ENCODE results near the gene VWA8. TPM values are rescaled to one million over a fixed set of nuclear protein-coding genes. Genes with fewer than 3 reads are reported as not detected.

The VWA8 gene
- total RNA-seq, 1 donor: 21.4 TPM

DNA sequence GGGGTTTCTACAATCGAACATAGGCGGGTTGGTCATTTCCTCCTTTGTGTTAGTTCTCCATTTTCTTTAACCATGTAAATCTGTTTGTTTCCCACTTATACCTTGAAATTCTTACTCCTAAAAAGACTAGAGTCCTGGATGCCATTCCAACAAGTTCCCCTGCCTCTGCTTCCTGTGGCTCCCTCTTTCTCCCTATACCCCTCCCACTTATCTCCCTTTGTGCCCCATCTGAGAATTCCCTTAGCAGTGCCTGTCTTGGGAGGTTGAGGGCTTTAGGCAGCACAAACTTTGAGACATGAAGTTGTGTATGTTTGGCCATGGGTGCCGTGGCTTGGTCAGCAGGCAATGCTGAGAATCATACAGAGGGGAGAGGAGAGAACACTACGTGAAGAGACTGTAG lies 327.1 kb downstream of the VWA8 start:
- Histone ChIP-seq H3K36me3 (ENCODE audit: insufficient read depth, low read length) (no peaks in the 10 kb centered on the region), H3K79me2 (ENCODE audit: insufficient read depth, low read length) (no peaks in the 10 kb centered on the region), H3K4me3 (ENCODE audit: insufficient read depth, low read length) (no peak overlapping the region), H3K4me1 (ENCODE audit: insufficient read depth, low read length) (no peaks in the 10 kb centered on the region), H4K20me1 (ENCODE audit: insufficient read depth, low read length) (no peaks in the 10 kb centered on the region), H2AFZ (ENCODE audit: low read length) (no peak overlapping the region), H3K9me3 (ENCODE audit: low read depth, low read length) (no peaks in the 10 kb centered on the region), H3K27ac (ENCODE audit: low read depth, low read length) (no peak overlapping the region), H3K4me2 (ENCODE audit: insufficient read depth, low read length) (no peak overlapping the region), H3K27me3 (ENCODE audit: insufficient read depth, low read length) (no peaks in the 10 kb centered on the region)
- TF ChIP-seq, protein P1, sequence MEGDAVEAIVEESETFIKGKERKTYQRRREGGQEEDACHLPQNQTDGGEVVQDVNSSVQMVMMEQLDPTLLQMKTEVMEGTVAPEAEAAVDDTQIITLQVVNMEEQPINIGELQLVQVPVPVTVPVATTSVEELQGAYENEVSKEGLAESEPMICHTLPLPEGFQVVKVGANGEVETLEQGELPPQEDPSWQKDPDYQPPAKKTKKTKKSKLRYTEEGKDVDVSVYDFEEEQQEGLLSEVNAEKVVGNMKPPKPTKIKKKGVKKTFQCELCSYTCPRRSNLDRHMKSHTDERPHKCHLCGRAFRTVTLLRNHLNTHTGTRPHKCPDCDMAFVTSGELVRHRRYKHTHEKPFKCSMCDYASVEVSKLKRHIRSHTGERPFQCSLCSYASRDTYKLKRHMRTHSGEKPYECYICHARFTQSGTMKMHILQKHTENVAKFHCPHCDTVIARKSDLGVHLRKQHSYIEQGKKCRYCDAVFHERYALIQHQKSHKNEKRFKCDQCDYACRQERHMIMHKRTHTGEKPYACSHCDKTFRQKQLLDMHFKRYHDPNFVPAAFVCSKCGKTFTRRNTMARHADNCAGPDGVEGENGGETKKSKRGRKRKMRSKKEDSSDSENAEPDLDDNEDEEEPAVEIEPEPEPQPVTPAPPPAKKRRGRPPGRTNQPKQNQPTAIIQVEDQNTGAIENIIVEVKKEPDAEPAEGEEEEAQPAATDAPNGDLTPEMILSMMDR (IDR thresholded peaks at IDR 0.05; ENCODE audit: extremely low read depth, low read depth, low read length): no peak
- DNase-seq (ENCODE audit: insufficient read length, low spot score, missing footprints): no peak

DNA sequence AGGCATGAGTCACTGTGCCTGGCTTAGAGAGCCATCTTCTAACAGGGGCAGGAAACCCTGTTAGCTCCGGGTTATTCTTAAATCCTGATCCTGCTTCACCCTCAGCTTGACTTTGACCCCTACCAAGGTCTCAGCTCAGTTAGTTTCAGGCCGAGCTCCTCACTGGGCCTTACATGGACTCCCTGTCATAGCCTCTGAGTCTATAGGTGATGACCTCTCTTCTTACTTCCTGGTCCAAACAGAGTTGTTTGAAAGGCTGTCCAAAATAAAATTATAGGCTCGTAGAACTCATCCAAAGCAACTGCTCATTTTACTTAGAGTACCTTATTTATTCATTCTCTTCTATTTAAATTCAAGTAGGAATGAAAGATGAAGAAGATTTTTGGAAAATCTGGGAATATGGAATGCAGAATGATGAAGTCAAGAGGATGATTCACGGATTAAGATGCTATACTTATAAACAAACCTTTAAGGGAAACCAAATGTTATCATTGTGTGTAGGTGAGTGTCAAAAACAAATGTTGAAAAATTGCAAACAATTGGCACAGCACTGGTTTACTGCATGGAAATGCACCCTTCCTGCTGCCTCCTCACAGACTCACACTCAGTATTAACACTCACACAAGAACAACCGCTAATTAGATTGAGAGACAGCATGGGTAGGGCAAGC lies 329.5 kb downstream of the VWA8 start:
- no peaks in the 10 kb centered on the region for H4K20me1 ChIP-seq (ENCODE audit: insufficient read depth, low read length)
- no peak overlapping the region for H2AFZ ChIP-seq (ENCODE audit: low read length)
- no peak overlapping the region for H3K4me3 ChIP-seq (ENCODE audit: insufficient read depth, low read length)
- H3K4me2 ChIP-seq (ENCODE audit: insufficient read depth, low read length): no peak overlapping the region
- TF ChIP-seq, protein P1 (IDR thresholded peaks at IDR 0.05; ENCODE audit: extremely low read depth, low read depth, low read length): no peak
- no peaks in the 10 kb centered on the region for H3K36me3 ChIP-seq (ENCODE audit: insufficient read depth, low read length)
- no peak for DNase-seq (ENCODE audit: insufficient read length, low spot score, missing footprints)
- H3K27me3 ChIP-seq (ENCODE audit: insufficient read depth, low read length): no peaks in the 10 kb centered on the region
- H3K27ac ChIP-seq (ENCODE audit: low read depth, low read length): no peak overlapping the region
- H3K4me1 ChIP-seq (ENCODE audit: insufficient read depth, low read length): no peaks in the 10 kb centered on the region
- no peaks in the 10 kb centered on the region for H3K79me2 ChIP-seq (ENCODE audit: insufficient read depth, low read length)
- no peaks in the 10 kb centered on the region for H3K9me3 ChIP-seq (ENCODE audit: low read depth, low read length)

DNA sequence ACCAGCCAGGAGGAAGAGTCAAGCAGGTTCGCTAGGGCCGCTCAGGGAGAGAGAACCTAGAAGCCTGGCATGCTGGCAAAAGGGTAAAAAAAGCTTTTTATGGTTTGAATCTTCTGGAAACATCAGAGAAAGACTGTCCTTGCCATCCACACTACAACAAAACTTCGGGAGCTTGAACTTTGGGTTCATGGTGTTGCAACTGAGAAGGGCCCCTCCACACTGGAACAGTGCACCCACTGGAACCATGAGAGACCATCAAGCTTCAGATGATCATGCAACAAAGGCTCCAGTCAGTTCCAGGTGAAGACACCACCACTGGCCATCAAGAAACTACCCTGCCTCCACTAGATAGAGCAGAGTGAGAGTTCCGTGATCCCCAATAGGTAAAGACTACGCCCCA lies 333.5 kb downstream of the VWA8 start:
- no peaks in the 10 kb centered on the region for H3K36me3 ChIP-seq (ENCODE audit: insufficient read depth, low read length)
- peaks cover 5% of the 10 kb centered on the region for H3K4me1 ChIP-seq (ENCODE audit: insufficient read depth, low read length)
- H4K20me1 ChIP-seq (ENCODE audit: insufficient read depth, low read length): no peaks in the 10 kb centered on the region
- no peak for DNase-seq (ENCODE audit: insufficient read length, low spot score, missing footprints)
- H3K27me3 ChIP-seq (ENCODE audit: insufficient read depth, low read length): no peaks in the 10 kb centered on the region
- no peak overlapping the region for H2AFZ ChIP-seq (ENCODE audit: low read length)
- no peak overlapping the region for H3K4me2 ChIP-seq (ENCODE audit: insufficient read depth, low read length)
- H3K27ac ChIP-seq (ENCODE audit: low read depth, low read length): no peak overlapping the region
- no peak overlapping the region for H3K4me3 ChIP-seq (ENCODE audit: insufficient read depth, low read length)
- H3K9me3 ChIP-seq (ENCODE audit: low read depth, low read length): no peaks in the 10 kb centered on the region
- TF ChIP-seq, protein P1 (IDR thresholded peaks at IDR 0.05; ENCODE audit: extremely low read depth, low read depth, low read length): no peak
- no peaks in the 10 kb centered on the region for H3K79me2 ChIP-seq (ENCODE audit: insufficient read depth, low read length)

DNA sequence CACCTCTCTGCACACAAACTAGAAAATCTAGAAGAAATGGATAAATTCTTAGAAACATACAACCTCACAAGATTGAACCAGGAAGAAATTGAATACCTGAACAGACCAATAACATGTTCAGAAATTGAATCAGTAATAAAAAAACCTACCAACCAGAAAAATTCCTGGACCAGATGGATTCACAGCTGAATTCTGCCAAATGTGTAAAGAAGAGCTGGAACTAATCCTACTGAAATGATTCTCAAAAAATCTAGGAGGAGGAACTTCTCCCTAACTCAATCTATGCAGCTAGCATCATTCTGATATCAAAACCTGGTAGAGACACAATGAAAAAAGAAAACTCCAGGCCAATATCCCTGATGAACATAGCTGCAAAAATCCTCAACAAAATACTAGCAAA lies 336.9 kb downstream of the VWA8 start:
- TF ChIP-seq, protein P1 (IDR thresholded peaks at IDR 0.05; ENCODE audit: extremely low read depth, low read depth, low read length): no peak

More for the DNA sequence above, 336.9 kb downstream of the VWA8 start:
- no peak overlapping the region for H3K4me3 ChIP-seq (ENCODE audit: insufficient read depth, low read length)
- no peaks in the 10 kb centered on the region for H3K9me3 ChIP-seq (ENCODE audit: low read depth, low read length)
- no peaks in the 10 kb centered on the region for H3K79me2 ChIP-seq (ENCODE audit: insufficient read depth, low read length)
- no peaks in the 10 kb centered on the region for H3K27me3 ChIP-seq (ENCODE audit: insufficient read depth, low read length)
- H3K36me3 ChIP-seq (ENCODE audit: insufficient read depth, low read length): no peaks in the 10 kb centered on the region
- H2AFZ ChIP-seq (ENCODE audit: low read length): no peak overlapping the region
- H3K4me2 ChIP-seq (ENCODE audit: insufficient read depth, low read length): no peak overlapping the region
- H3K27ac ChIP-seq (ENCODE audit: low read depth, low read length): no peak overlapping the region
- no peak for DNase-seq (ENCODE audit: insufficient read length, low spot score, missing footprints)
- H4K20me1 ChIP-seq (ENCODE audit: insufficient read depth, low read length): no peaks in the 10 kb centered on the region
- H3K4me1 ChIP-seq (ENCODE audit: insufficient read depth, low read length): peaks cover 12% of the 10 kb centered on the region
